Measurements from ENCODE around the gene FXR2.
"Not testable (repeated sequence)": the region's sequence is repeated elsewhere in the genome, so short reads cannot be mapped to it uniquely, and the experiment has no call there.

FXR2 gene

DNA sequence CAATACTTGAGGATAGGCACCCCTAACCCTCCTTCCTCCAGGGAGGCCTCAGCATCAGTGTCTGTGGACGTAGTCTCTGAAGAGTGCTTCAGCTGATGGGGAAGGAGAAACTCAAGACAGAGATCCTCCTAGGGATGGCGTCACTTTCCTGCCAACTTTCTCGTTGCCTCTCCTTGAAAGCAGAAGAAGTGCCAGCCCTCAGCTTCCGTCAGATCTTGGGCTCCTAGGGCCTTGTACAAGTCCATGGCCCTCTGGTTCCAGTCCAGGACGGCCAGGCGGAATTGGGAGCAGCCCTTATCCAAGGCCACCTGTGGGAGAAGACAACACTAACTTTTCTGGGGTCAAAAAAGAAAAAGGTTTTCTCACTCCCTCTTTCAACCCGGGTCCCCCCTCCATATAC, 11.6 kb upstream of the FXR2 start:
- Histone ChIP-seq H3K36me3 (replicated peaks) (no peaks in the 10 kb centered on the region), H3K4me3 (ENCODE audit: low read depth, low read length) (no peak overlapping the region), H3K27me3 (replicated peaks) (no peaks in the 10 kb centered on the region), H3K27ac (no peak overlapping the region)
- TF ChIP-seq, protein P1, sequence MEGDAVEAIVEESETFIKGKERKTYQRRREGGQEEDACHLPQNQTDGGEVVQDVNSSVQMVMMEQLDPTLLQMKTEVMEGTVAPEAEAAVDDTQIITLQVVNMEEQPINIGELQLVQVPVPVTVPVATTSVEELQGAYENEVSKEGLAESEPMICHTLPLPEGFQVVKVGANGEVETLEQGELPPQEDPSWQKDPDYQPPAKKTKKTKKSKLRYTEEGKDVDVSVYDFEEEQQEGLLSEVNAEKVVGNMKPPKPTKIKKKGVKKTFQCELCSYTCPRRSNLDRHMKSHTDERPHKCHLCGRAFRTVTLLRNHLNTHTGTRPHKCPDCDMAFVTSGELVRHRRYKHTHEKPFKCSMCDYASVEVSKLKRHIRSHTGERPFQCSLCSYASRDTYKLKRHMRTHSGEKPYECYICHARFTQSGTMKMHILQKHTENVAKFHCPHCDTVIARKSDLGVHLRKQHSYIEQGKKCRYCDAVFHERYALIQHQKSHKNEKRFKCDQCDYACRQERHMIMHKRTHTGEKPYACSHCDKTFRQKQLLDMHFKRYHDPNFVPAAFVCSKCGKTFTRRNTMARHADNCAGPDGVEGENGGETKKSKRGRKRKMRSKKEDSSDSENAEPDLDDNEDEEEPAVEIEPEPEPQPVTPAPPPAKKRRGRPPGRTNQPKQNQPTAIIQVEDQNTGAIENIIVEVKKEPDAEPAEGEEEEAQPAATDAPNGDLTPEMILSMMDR (IDR thresholded peaks at IDR 0.05; ENCODE audit: low read depth, low read length, missing control alignments): no peak
- no peak for DNase-seq
- in situ Hi-C loops (cut with HindIII; ENCODE audit: low pct_ligation_motif_present, low sequenced_read_pairs): no loop called here

GRCh38 chr17:7625749-7626148, 11.1 kb upstream of the FXR2 start:
- in situ Hi-C loops (cut with HindIII; ENCODE audit: low pct_ligation_motif_present, low sequenced_read_pairs); H3K27ac ChIP-seq; H3K27me3 ChIP-seq (replicated peaks); DNase-seq; H3K4me3 ChIP-seq (ENCODE audit: low read depth, low read length); H3K36me3 ChIP-seq (replicated peaks): not testable (repeated sequence)

DNA sequence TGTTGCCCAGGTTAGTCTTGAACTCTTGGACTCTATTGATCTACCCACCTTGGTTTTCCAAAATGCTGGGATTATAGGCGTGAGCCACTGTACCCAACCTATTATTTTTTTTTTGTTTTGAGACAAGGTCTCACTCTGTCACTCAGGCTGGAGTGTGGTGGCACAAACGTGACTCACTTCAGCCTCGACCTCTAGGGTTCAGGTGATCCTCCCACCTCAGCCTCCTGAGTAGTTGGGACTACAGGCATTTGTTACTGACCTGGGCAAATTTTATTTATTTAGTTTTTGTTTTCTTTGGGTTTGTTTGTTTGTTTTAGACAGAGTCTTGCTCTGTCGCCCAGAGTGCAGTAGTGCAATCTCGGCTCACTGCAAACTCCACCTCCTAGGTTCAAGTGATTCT, 9.0 kb upstream of the FXR2 start:
- Histone ChIP-seq H3K36me3 (replicated peaks) (no peaks in the 10 kb centered on the region), H3K4me3 (ENCODE audit: low read depth, low read length) (no peak overlapping the region), H3K27ac (no peak overlapping the region), H3K27me3 (replicated peaks) (no peaks in the 10 kb centered on the region)
- DNase-seq: no peak
- in situ Hi-C loops (cut with HindIII; ENCODE audit: low pct_ligation_motif_present, low sequenced_read_pairs): no loop called here
- TF ChIP-seq, protein P1 (IDR thresholded peaks at IDR 0.05; ENCODE audit: low read depth, low read length, missing control alignments): no peak

GRCh38 chr17:7620835-7621234, 6.1 kb upstream of the FXR2 start:
- no peaks in the 10 kb centered on the region for H3K36me3 ChIP-seq (replicated peaks)
- no peak overlapping the region for H3K4me3 ChIP-seq (ENCODE audit: low read depth, low read length)
- DNase-seq: no peak
- no peaks in the 10 kb centered on the region for H3K27me3 ChIP-seq (replicated peaks)
- TF ChIP-seq, protein P1 (IDR thresholded peaks at IDR 0.05; ENCODE audit: low read depth, low read length, missing control alignments): no peak
- in situ Hi-C loops (cut with HindIII; ENCODE audit: low pct_ligation_motif_present, low sequenced_read_pairs): no loop called here
- H3K27ac ChIP-seq: no peak overlapping the region

DNA sequence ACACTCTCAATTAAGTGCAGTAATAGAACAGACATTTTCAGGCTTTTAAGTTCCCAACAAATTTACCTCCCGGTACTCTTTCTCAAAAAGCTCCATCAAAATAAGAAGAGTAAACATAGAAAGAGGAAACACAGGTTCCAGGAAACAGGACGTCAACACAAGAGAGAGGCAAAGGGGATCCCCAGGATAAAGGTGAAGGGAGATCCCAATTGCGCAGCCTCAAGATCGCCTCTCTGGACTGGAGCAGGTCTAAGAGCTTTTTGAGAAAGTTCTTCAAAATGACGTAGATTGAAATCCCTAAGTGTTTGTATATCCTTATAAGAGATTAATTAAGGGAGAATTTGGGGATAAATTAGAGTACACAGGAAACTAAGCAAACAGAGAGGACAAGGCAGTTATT, 3.9 kb upstream of the FXR2 start:
- no peak for DNase-seq
- Histone ChIP-seq H3K36me3 (replicated peaks) (no peaks in the 10 kb centered on the region), H3K27ac (no peak overlapping the region), H3K27me3 (replicated peaks) (no peaks in the 10 kb centered on the region), H3K4me3 (ENCODE audit: low read depth, low read length) (no peak overlapping the region)
- in situ Hi-C loops (cut with HindIII; ENCODE audit: low pct_ligation_motif_present, low sequenced_read_pairs): no loop called here
- TF ChIP-seq, protein P1 (IDR thresholded peaks at IDR 0.05; ENCODE audit: low read depth, low read length, missing control alignments): no peak

GRCh38 chr17:7615265-7615747, 609 bp upstream of the FXR2 start:
- in situ Hi-C loops (cut with HindIII; ENCODE audit: low pct_ligation_motif_present, low sequenced_read_pairs): no loop called here
- peaks cover 3% of the 10 kb centered on the region for H3K36me3 ChIP-seq (replicated peaks)
- DNase-seq: no peak
- H3K4me3 ChIP-seq (ENCODE audit: low read depth, low read length): peak overlapping the region; percentile 53
- no peak overlapping the region for H3K27ac ChIP-seq
- no peaks in the 10 kb centered on the region for H3K27me3 ChIP-seq (replicated peaks)
- TF ChIP-seq, protein P1 (IDR thresholded peaks at IDR 0.05; ENCODE audit: low read depth, low read length, missing control alignments): no peak
